ENCODE data around the gene PPM1L. TPM values are rescaled to one million over a fixed set of nuclear protein-coding genes. Genes with fewer than 3 reads are reported as not detected.

The PPM1L gene
- total RNA-seq, 1 experiment from 2014 or later: 7.3 TPM

GRCh38 chr3:160792540-160792939 is 36.5 kb downstream of the PPM1L start:
- Histone ChIP-seq H3K27ac (ENCODE audit: insufficient read length, low read depth, low read length) (no peak overlapping the region), H3T11ph (ENCODE audit: low read length) (no peak overlapping the region), H3K79me1 (ENCODE audit: insufficient read depth, low read depth, low read length, poor library complexity, severe bottlenecking) (peaks cover 3% of the 10 kb centered on the region), H3K14ac (ENCODE audit: insufficient read depth, low read length) (no peak overlapping the region), H3K4me2 (ENCODE audit: insufficient read depth, insufficient read length, low read length) (no peak overlapping the region), H3K4me1 (ENCODE audit: insufficient read depth, low read length) (no peaks in the 10 kb centered on the region; the same call in 1 of the 2 replicates), H2BK5ac (ENCODE audit: insufficient read length, low read length) (no peak overlapping the region), H4K5ac (ENCODE audit: insufficient read length, low read depth, low read length) (no peak overlapping the region), H3K56ac (ENCODE audit: insufficient read length, low read depth, low read length) (no peak overlapping the region), H3K18ac (ENCODE audit: insufficient read length, low read depth, low read length) (no peak overlapping the region), H2BK20ac (ENCODE audit: low read depth, low read length, poor library complexity, severe bottlenecking) (no peak overlapping the region), H4K20me1 (ENCODE audit: control insufficient read depth, insufficient read depth, insufficient read length) (no peaks in the 10 kb centered on the region), H4K91ac (ENCODE audit: insufficient read length, low read depth, low read length) (no peak overlapping the region), H4K8ac (replicated peaks; ENCODE audit: insufficient read length, low read depth, low read length) (no peak overlapping the region), H3K4ac (ENCODE audit: low read depth, low read length) (no peak overlapping the region), H2BK15ac (ENCODE audit: low read depth, low read length) (no peak overlapping the region), H3K23me2 (ENCODE audit: insufficient read length, low read depth, low read length, poor library complexity, severe bottlenecking) (no peaks in the 10 kb centered on the region), H3K9me3 (ENCODE audit: control insufficient read depth, low read depth, low read length) (no peaks in the 10 kb centered on the region), H2BK120ac (ENCODE audit: low read depth, low read length, poor library complexity, severe bottlenecking) (no peak overlapping the region), H3K9ac (ENCODE audit: extremely low read depth, insufficient read length, low read length) (no peak overlapping the region), H3K23ac (ENCODE audit: insufficient read length, low read depth, low read length) (no peak overlapping the region), H2AFZ (ENCODE audit: low read length) (no peak overlapping the region), H3K27me3 (ENCODE audit: insufficient read depth, low read length) (no peaks in the 10 kb centered on the region), H2BK12ac (ENCODE audit: insufficient read length, low read depth, low read length) (no peak overlapping the region), H2AK5ac (ENCODE audit: insufficient read length, low read length) (no peak overlapping the region), H3K79me2 (ENCODE audit: insufficient read depth, low read length) (no peaks in the 10 kb centered on the region)
- Mint-ChIP-seq H3K9me3 (peaks cover 1 to 8% of the 10 kb centered on the region in 2 experiments; a peak in 4 of 5 replicates), H3K27me3 (ENCODE audit: low read depth) (no peaks in the 10 kb centered on the region), H3K4me3 (no peak overlapping the region), H3K27ac (peak overlapping the region in 1 of 3 experiments; percentile 8; a peak in 2 of 7 replicates), H3K4me1 (peaks cover 34 to 48% of the 10 kb centered on the region in 2 experiments), H3K36me3 (ENCODE audit: insufficient read depth in 1 of 3, low read depth in 3 of 3) (peaks cover 0 to 20% (median under 1%) of the 10 kb centered on the region in 3 experiments; a peak in 3 of 7 replicates)
- no peak for TF ChIP-seq CTCF (conservative IDR thresholded peaks at IDR 0.05)
- WGBS (ENCODE audit: extremely low coverage, insufficient read length, low lambda C conversion rate): no CpG with 5 or more reads among the region's 2 CpGs
- DNase-seq: no peak
